Mucosa of descending colon (tissue), 3 donors: ENCODE results near the gene RFX2. TPM values are rescaled to one million over a fixed set of nuclear protein-coding genes. Genes with fewer than 3 reads are reported as not detected.
A peak's percentile ranks its signal among the peaks of the same experiment; 100 is the strongest.

Source experiments
- ATAC-seq: fragments of 200-7000 bp; cut with Tn5 transposase; one replicate; pipeline ENCODE4 v1.9.1; 2020; ENCODE audit warnings: mild to moderate bottlenecking, moderate library complexity
- DNase-seq, 3 donors: peaks; one replicate each; pipeline ENCODE4 v3.0.0-alpha.2; 2020
- H3K36me3 ChIP-seq: fragments of 200-600 bp; one replicate; pipeline ENCODE4 v1.8.0; 2021; ENCODE audit warnings: low read depth, mild to moderate bottlenecking
- H3K4me1 ChIP-seq: fragments of 200-600 bp; one replicate; pipeline ENCODE4 v1.8.0; 2021; ENCODE audit warnings: low read depth, mild to moderate bottlenecking
- H3K4me3 ChIP-seq: fragments of 200-600 bp; one replicate; pipeline ENCODE4 v1.8.0; 2021; ENCODE audit warnings: mild to moderate bottlenecking
- H3K9me3 ChIP-seq: fragments of 200-600 bp; one replicate; pipeline ENCODE4 v1.8.0; 2021; ENCODE audit warnings: mild to moderate bottlenecking
- CTCF ChIP-seq: fragments of 200-600 bp; IDR thresholded peaks from one replicate; pipeline ENCODE4 v1.8.0; 2022; ENCODE audit warnings: antibody characterized with exemption, mild to moderate bottlenecking
- intact Hi-C, 2 donors: fragments of 100-400 bp; cut with DNase I in 1 of 2; cut with micrococcal nuclease in 1 of 2; formaldehyde crosslinking; loops; one replicate each; pipeline versions ENCODE4 v1.11.0 to v1.11.1; 2022; cut with DNase I, micrococcal nuclease
- total RNA-seq, 3 donors: library from RNA; stranded (reverse); fragmentation: NEBNext Ultra II Directional in 2 of 3; extraction: Animal tissue kit (Norgen Biotek cat#: 25700) in 2 of 3; gene quantifications; one replicate each; pipeline versions ENCODE4 v1.2.1 to v1.2.4, GENCODE V29; 2021 to 2023
- donor health status: DM: no; HTN: no; CAD: no; lungs with moderate emphysema.
- donor health status: DM: no; HTN: no; CAD: no.
- donor health status: DM: no; HTN: yes; CAD: no.

RFX2 gene
- total RNA-seq, 3 donors from 2014 or later, result 5.6 to 14.6 (median 7.2) TPM

GRCh38 chr19:6005321-6006069 is 104.8 kb downstream of the RFX2 start:
- intact Hi-C loops, result no loop called here
- H3K4me1 ChIP-seq, result no peaks in the 10 kb centered on the region
- H3K4me3 ChIP-seq, result no peak overlapping the region
- no peaks in the 10 kb centered on the region for H3K36me3 ChIP-seq
- DNase-seq, result no peak
- no peaks in the 10 kb centered on the region for H3K9me3 ChIP-seq
- TF ChIP-seq CTCF, result no peak
- no peak for ATAC-seq

GRCh38 chr19:6003976-6004375 is 106.3 kb downstream of the RFX2 start:
- H3K36me3 ChIP-seq, result no peaks in the 10 kb centered on the region
- ATAC-seq, result no peak
- no peak for TF ChIP-seq CTCF

GRCh38 chr19:6002591-6002990 is 107.7 kb downstream of the RFX2 start:
- no peak for ATAC-seq
- no peaks in the 10 kb centered on the region for H3K4me1 ChIP-seq
- no peak for TF ChIP-seq CTCF
- intact Hi-C loops, result no loop called here
- no peaks in the 10 kb centered on the region for H3K36me3 ChIP-seq
- DNase-seq, result no peak
- H3K4me3 ChIP-seq, result no peak overlapping the region
- H3K9me3 ChIP-seq, result no peaks in the 10 kb centered on the region

More at GRCh38 chr19:6003976-6004375, 106.3 kb downstream of the RFX2 start:
- no peak overlapping the region for H3K4me3 ChIP-seq
- DNase-seq, result no peak
- no peaks in the 10 kb centered on the region for H3K9me3 ChIP-seq
- intact Hi-C loops, result no loop called here
- H3K4me1 ChIP-seq, result no peaks in the 10 kb centered on the region

GRCh38 chr19:6000228-6000847 is 110.0 kb downstream of the RFX2 start:
- intact Hi-C loops, result no loop called here
- Histone ChIP-seq H3K4me3 (no peak overlapping the region), H3K36me3 (no peaks in the 10 kb centered on the region), H3K4me1 (no peaks in the 10 kb centered on the region), H3K9me3 (no peaks in the 10 kb centered on the region)
- TF ChIP-seq CTCF, result no peak
- ATAC-seq (peak; percentile 27), DNase-seq (no peak)

GRCh38 chr19:5999693-6000092 is 110.6 kb downstream of the RFX2 start:
- Histone ChIP-seq H3K36me3 (no peaks in the 10 kb centered on the region), H3K4me3 (no peak overlapping the region), H3K9me3 (no peaks in the 10 kb centered on the region), H3K4me1 (no peaks in the 10 kb centered on the region)
- intact Hi-C loops, result no loop called here
- no peak for DNase-seq
- no peak for TF ChIP-seq CTCF
- ATAC-seq, result no peak
